GM19463 (cell line): ENCODE measurements around the gene CHST7.

Experiments used
- ATAC-seq: cut with Tn5 transposase; IDR thresholded peaks from one replicate; pipeline ENCODE4 v1.9.1; 2021; ENCODE audit warnings: mild to moderate bottlenecking, moderate library complexity; ENCODE audit not compliant: unreplicated experiment

The CHST7 gene

DNA sequence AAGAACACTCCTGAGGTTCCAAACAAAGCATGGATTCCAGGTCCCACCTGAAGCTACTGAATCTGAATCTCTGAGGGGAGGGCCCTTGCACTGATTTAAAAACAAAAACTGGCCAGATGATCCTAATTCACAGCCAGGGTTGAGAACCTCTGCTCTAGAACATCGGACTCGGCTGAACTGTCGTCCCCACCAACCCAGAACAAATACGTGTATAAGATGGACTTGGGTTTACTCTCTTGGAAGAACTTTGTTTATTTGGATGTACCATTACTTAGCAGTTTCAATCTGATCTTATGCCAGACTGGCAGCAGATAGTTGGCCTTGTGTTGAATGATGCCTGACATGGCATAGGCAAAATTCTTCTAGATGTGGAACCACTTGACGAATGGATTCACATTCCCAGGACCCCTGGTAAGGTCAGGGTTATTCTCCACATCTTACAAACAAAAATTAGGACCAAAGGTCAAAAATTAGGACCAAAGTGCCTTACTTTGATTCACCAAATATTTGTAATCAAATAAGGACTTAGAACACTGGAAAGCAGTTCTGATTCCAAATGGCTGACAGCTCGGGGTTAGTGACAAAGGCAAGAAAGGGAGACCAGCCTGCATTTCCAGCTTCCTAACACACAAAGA is 29.0 kb downstream of the CHST7 start:
- ATAC-seq, result no peak

- ATAC-seq, result no peak
Measured at GRCh38 chrX:46607916-46608315, 34.4 kb downstream of the CHST7 start.

DNA sequence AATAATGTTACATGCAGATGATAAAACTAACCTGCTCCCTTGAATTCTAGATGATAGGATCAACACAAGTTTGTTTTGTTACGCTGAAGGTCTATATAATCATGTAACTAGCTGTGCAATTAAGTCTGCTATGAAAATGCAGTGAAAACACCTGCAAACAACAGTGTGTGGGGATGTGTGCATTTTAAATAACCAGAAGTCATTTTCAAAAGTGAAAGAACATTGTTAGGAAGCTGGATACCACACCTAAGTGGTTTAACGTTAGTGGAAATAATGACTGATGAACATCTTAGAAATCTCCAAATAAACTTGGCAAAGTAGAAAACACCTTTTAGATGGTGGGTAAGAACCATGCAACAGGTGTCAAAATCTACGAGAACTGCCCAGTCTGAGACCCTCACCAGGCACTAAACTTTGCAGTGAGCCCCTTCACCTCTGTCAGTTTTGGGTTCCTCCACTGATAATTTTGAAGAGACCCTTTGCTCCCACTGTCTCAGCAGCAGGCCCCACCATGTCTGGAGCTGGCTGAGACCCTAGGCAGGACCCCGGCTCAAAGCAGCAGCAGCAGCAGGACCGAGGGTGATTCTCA is 36.6 kb downstream of the CHST7 start:
- no peak for ATAC-seq

DNA sequence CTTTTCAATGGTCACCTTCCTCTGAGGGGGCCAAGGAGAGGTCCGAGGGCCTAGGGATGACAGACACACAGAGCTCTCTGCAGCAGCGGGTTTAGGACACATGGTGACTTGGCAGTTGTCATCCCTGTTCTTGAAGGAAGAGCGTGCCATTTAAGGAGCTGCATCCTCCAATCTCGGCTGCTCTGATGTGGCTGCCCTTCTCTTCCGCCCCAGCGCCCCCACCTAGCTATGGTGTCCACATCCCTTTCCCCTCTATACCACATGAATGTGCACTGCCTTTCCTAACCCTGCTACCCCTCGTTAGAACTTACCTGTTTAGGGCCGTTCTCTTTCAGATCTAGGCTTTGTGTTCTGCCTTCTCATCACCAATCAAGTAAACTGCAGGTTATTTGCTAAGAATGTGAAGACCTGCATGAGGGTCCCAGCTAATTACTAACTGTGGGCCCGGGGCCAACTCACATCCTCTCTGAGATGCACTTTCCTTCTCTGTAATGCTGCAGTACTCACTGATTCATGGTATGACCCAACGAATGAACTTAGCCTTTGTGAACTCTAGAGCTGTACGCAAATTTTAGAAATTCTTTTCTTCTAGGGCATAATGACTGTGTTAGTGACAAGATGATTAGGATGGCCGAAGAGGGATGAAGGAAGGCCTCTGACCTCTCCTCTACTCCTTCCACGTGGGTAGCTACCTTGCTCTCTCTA is 38.2 kb downstream of the CHST7 start:
- no peak for ATAC-seq

- ATAC-seq, result no peak
Measured at GRCh38 chrX:46617906-46618305, 44.3 kb downstream of the CHST7 start.

GRCh38 chrX:46618947-46619346 is 45.4 kb downstream of the CHST7 start:
- no peak for ATAC-seq

DNA sequence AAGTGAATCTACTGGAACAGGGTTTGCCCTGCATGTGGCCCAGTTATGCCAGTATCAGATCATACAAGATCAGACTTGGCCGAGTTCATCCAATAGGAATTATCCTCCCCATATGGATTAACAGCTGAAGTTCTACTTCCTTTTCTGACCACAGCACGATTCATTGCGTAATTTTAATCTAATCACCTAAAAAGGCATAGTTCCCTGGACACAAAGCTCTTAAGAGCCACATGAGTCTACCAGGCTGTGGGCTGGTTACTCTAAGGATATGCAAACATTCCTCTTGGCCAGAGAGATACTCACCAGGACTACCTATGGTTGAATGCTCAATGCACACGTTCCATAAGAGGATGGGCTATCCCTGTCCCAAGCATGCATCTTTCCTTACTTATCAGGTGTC is 46.9 kb downstream of the CHST7 start:
- no peak for ATAC-seq

- ATAC-seq, result no peak
Measured at GRCh38 chrX:46621572-46621971, 48.0 kb downstream of the CHST7 start.

DNA sequence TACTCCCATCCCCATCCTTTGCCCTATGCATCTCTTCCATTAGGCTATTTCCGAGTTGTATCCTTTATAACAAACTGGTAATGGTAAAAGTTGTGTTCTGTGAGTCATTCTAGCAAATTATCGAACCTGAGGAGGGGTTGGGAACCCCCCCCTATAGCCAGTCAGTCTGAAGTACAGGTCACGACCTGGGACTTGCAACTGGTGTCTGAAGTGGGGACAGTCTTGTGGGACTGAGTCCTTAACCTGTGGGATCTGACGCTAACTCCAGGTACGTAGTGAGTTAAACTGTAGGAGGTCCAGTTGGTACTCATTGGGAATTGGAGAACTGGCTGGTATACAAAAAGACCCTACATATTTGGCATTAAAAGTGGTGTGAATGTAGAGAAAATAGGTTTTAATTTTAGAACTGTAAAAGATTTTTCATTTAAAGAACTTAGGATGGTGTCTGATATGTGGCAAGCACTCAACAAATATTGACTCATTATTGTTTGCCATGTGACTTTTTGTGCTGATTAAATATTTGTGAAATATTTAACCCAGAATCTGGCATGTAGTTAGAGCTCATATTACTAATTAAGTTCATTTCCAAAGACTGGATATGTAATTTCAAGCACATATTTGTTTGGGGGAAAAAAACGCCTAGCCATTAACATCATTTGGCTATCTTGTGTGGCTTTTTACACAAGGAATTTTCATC is 50.7 kb downstream of the CHST7 start:
- ATAC-seq, result no peak

GRCh38 chrX:46626566-46626965 is 53.0 kb downstream of the CHST7 start:
- no peak for ATAC-seq

GRCh38 chrX:46627062-46627461 is 53.5 kb downstream of the CHST7 start:
- ATAC-seq, result no peak

GRCh38 chrX:46627711-46628419 is 54.3 kb downstream of the CHST7 start:
- no peak for ATAC-seq

DNA sequence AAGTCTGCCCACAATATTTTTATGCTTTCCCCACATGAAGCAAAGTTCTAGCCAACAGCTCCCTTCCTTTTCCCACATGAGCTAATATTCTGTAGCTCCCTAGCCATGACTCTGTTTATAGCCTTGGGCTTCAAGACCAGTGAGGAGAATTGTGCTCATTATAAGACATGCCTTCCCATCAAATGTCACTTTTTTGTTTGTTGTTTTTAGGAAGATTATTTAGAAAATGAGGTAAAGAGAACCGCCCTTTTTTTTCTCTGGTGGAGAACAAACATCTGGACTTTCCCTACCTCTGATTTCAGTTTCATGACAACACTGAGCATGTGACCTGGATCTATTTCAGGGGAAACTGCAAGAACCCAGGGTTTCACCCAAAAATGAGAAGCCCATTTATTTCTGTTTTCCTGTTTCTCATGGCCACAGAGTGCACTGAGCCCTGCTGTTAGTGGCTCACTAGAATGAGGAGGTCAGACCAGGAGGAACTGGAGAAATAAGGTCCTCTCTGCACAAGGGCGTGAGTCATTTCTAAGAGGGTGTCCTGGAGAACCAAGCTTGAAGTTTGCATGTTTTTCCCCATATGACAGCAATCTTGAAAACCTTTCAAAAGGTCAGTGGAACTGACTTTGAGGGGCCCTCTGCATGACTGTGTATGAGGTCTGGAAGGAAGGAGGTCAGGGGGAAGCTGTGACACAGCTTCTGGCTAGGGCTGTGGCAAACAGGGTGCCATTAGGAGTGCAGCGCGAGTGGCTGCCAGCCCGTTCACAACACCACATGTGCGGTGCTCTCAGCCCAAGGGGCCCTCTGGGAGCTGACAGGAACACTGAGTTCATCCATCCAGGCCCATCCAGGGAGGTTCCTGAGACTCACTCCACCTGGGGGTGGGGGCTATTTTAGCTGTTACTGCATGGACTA is 55.2 kb downstream of the CHST7 start:
- ATAC-seq, result peak; percentile 87

DNA sequence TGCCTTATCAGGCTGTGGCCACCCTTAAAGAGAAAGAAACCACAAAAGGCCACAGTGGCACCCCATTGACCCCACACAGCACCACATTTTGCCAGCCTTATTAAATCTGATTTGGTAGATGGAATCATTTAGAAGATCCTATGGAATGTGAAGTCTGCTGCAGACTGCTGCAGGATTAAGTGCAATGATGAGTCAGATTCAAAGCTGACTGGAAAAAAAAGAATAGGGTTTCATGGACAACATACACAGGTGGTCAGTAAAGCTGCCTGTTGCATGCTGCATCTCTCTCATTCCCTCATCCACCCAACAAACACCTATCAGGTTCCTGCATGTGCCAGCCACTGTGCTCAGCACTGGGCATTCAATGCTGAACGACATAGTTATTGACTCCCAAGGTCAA is 56.6 kb downstream of the CHST7 start:
- ATAC-seq, result no peak

- ATAC-seq, result no peak
Measured at GRCh38 chrX:46634577-46634976, 61.0 kb downstream of the CHST7 start.

- no peak for ATAC-seq
Measured at GRCh38 chrX:46635186-46635585, 61.6 kb downstream of the CHST7 start.

GRCh38 chrX:46636223-46636622 is 62.7 kb downstream of the CHST7 start:
- ATAC-seq, result no peak

DNA sequence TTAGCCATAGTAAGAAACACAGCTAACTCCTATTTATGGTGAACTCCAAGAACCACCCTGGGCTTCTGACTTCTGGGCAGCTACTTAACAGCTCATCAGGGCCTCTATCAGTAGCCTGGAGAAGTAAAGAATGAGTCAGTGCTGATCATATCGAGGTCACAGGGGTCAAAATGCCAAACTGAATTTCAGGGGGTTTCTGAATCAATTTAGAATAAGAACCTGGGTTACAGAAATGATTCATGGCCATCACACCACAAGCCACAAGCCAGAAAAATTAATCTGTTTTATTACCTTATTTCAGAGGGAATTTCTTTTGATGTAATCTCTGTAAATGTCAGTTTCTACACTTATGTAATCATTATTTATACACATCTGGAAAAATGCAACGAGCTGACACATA is 64.4 kb downstream of the CHST7 start:
- peak; percentile 72 for ATAC-seq

GRCh38 chrX:46642145-46642544 is 68.6 kb downstream of the CHST7 start:
- no peak for ATAC-seq

GRCh38 chrX:46643636-46644035 is 70.1 kb downstream of the CHST7 start:
- ATAC-seq, result no peak
